ENCODE data around the gene SEMA3F. TPM values are rescaled to one million over a fixed set of nuclear protein-coding genes. Genes with fewer than 3 reads are reported as not detected.

The SEMA3F gene
- total and polyA plus RNA-seq, 2 donors (not counting 1 experiment from before 2014, with no cell fraction given) = 5.1 to 9.7 TPM

- Histone ChIP-seq H3K27ac (ENCODE audit: insufficient read depth, low read length) (no peak overlapping the region), H3K36me3 (ENCODE audit: control insufficient read depth, insufficient read depth, low read length) (no peaks in the 10 kb centered on the region), H4K20me1 (ENCODE audit: control insufficient read depth, extremely low read depth, insufficient read depth, low read length) (no peaks in the 10 kb centered on the region), H3K4me3 (replicated peaks in 1 of 4; ENCODE audit: control extremely low read depth in 1 of 4, insufficient read depth in 1 of 4, low read depth in 3 of 4, low read length in 4 of 4) (no peak overlapping the region), H3K27me3 (ENCODE audit: control insufficient read depth, insufficient read depth, low read length) (no peaks in the 10 kb centered on the region), H3K9ac (ENCODE audit: insufficient read depth, low read length) (no peak overlapping the region), H3K4me2 (ENCODE audit: extremely low read depth, insufficient read depth, low read length) (no peak overlapping the region), H3K9me3 (ENCODE audit: control insufficient read depth, insufficient read depth, low read depth, low read length) (no peaks in the 10 kb centered on the region), H2AFZ (ENCODE audit: low read length) (no peak overlapping the region), H3K79me2 (ENCODE audit: control insufficient read depth, insufficient read depth, low read length) (no peaks in the 10 kb centered on the region), H3K4me1 (ENCODE audit: control insufficient read depth, extremely low read depth, insufficient read depth, low read length) (no peaks in the 10 kb centered on the region)
- peak in 1 of 2 donors; percentile 37 for DNase-seq (ENCODE audit: low read depth in 2 of 2)
- TF ChIP-seq CTCF (conservative IDR thresholded peaks at IDR 0.05 in 1 of 2, IDR thresholded peaks at IDR 0.05 in 1 of 2; ENCODE audit: low read depth in 1 of 2, low read length in 2 of 2) = no peak
- TF ChIP-seq EZH2 (IDR thresholded peaks at IDR 0.05; ENCODE audit: low read length, missing control alignments) = no peak
Observed at GRCh38 chr3:50211930-50212329, 56.8 kb downstream of the SEMA3F start.

GRCh38 chr3:50212502-50212901, 57.4 kb downstream of the SEMA3F start:
- H4K20me1 ChIP-seq (ENCODE audit: control insufficient read depth, extremely low read depth, insufficient read depth, low read length) = no peaks in the 10 kb centered on the region
- no peak overlapping the region for H3K9ac ChIP-seq (ENCODE audit: insufficient read depth, low read length)
- no peak overlapping the region for H2AFZ ChIP-seq (ENCODE audit: low read length)
- no peaks in the 10 kb centered on the region for H3K36me3 ChIP-seq (ENCODE audit: control insufficient read depth, insufficient read depth, low read length)
- H3K4me1 ChIP-seq (ENCODE audit: control insufficient read depth, extremely low read depth, insufficient read depth, low read length) = no peaks in the 10 kb centered on the region
- H3K27ac ChIP-seq (ENCODE audit: insufficient read depth, low read length) = no peak overlapping the region
- no peak for DNase-seq (ENCODE audit: low read depth in 2 of 2)
- no peaks in the 10 kb centered on the region for H3K79me2 ChIP-seq (ENCODE audit: control insufficient read depth, insufficient read depth, low read length)
- no peak overlapping the region for H3K4me2 ChIP-seq (ENCODE audit: extremely low read depth, insufficient read depth, low read length)
- TF ChIP-seq CTCF (conservative IDR thresholded peaks at IDR 0.05 in 1 of 2, IDR thresholded peaks at IDR 0.05 in 1 of 2; ENCODE audit: low read depth in 1 of 2, low read length in 2 of 2) = no peak
- TF ChIP-seq EZH2 (IDR thresholded peaks at IDR 0.05; ENCODE audit: low read length, missing control alignments) = no peak
- no peaks in the 10 kb centered on the region for H3K9me3 ChIP-seq (ENCODE audit: control insufficient read depth, insufficient read depth, low read depth, low read length)
- no peak overlapping the region for H3K4me3 ChIP-seq (replicated peaks in 1 of 4; ENCODE audit: control extremely low read depth in 1 of 4, insufficient read depth in 1 of 4, low read depth in 3 of 4, low read length in 4 of 4)
- H3K27me3 ChIP-seq (ENCODE audit: control insufficient read depth, insufficient read depth, low read length) = no peaks in the 10 kb centered on the region

- no peak overlapping the region for H3K4me2 ChIP-seq (ENCODE audit: extremely low read depth, insufficient read depth, low read length)
- no peak overlapping the region for H2AFZ ChIP-seq (ENCODE audit: low read length)
- H3K36me3 ChIP-seq (ENCODE audit: control insufficient read depth, insufficient read depth, low read length) = no peaks in the 10 kb centered on the region
- H3K27me3 ChIP-seq (ENCODE audit: control insufficient read depth, insufficient read depth, low read length) = peaks cover under 1% of the 10 kb centered on the region
- TF ChIP-seq EZH2 (IDR thresholded peaks at IDR 0.05; ENCODE audit: low read length, missing control alignments) (no peak), CTCF (conservative IDR thresholded peaks at IDR 0.05 in 1 of 2, IDR thresholded peaks at IDR 0.05 in 1 of 2; ENCODE audit: low read depth in 1 of 2, low read length in 2 of 2) (no peak)
- no peak overlapping the region for H3K9ac ChIP-seq (ENCODE audit: insufficient read depth, low read length)
- H3K4me3 ChIP-seq (replicated peaks in 1 of 4; ENCODE audit: control extremely low read depth in 1 of 4, insufficient read depth in 1 of 4, low read depth in 3 of 4, low read length in 4 of 4) = no peak overlapping the region
- no peaks in the 10 kb centered on the region for H3K4me1 ChIP-seq (ENCODE audit: control insufficient read depth, extremely low read depth, insufficient read depth, low read length)
- H3K27ac ChIP-seq (ENCODE audit: insufficient read depth, low read length) = no peak overlapping the region
- no peak for DNase-seq (ENCODE audit: low read depth in 2 of 2)
- no peaks in the 10 kb centered on the region for H3K9me3 ChIP-seq (ENCODE audit: control insufficient read depth, insufficient read depth, low read depth, low read length)
- no peaks in the 10 kb centered on the region for H4K20me1 ChIP-seq (ENCODE audit: control insufficient read depth, extremely low read depth, insufficient read depth, low read length)
- no peaks in the 10 kb centered on the region for H3K79me2 ChIP-seq (ENCODE audit: control insufficient read depth, insufficient read depth, low read length)
Observed at GRCh38 chr3:50212971-50213370, 57.8 kb downstream of the SEMA3F start.

All from fibroblast of lung (primary cell).